HG03378 (cell line): ENCODE measurements around the gene DUOX1.

Experiments
- ATAC-seq: cut with Tn5 transposase; IDR thresholded peaks from one replicate; pipeline ENCODE4 v1.9.1; 2021; ENCODE audit warnings: mild to moderate bottlenecking, moderate library complexity; ENCODE audit not compliant: unreplicated experiment

DUOX1 gene

GRCh38 chr15:45105586-45105985 is 24.2 kb upstream of the DUOX1 start:
- no peak for ATAC-seq

GRCh38 chr15:45106002-45106790 is 23.6 kb upstream of the DUOX1 start:
- ATAC-seq: no peak

- no peak for ATAC-seq
These were observed 21.7 kb upstream of the DUOX1 start for GRCh38 chr15:45107941-45108630.

- no peak for ATAC-seq
These were observed 19.5 kb upstream of the DUOX1 start for GRCh38 chr15:45110256-45110820.

GRCh38 chr15:45111390-45112142 is 18.2 kb upstream of the DUOX1 start:
- no peak for ATAC-seq

- no peak for ATAC-seq
These were observed 17.6 kb upstream of the DUOX1 start for GRCh38 chr15:45112143-45112590.

- ATAC-seq: no peak
These were observed 17.0 kb upstream of the DUOX1 start for GRCh38 chr15:45112591-45113379.

- no peak for ATAC-seq
These were observed 16.3 kb upstream of the DUOX1 start for GRCh38 chr15:45113380-45113990.

- ATAC-seq: no peak
These were observed 15.6 kb upstream of the DUOX1 start, which contains the start of the genes DUOX2 and DUOXA2 for GRCh38 chr15:45114076-45114750. Gene DUOX2, minus strand, starts transcription at chr15:45114172. Its CDS starts 761 bp downstream, at chr15:45113411. Gene DUOXA2, plus strand, starts transcription at chr15:45114326. Its CDS starts 280 bp downstream, at chr15:45114606.

GRCh38 chr15:45114751-45115085 is 15.1 kb upstream of the DUOX1 start:
- no peak for ATAC-seq

GRCh38 chr15:45115312-45115820 is 14.4 kb upstream of the DUOX1 start:
- ATAC-seq: no peak

GRCh38 chr15:45116006-45116481 is 13.8 kb upstream of the DUOX1 start:
- no peak for ATAC-seq

GRCh38 chr15:45116482-45117307 is 13.1 kb upstream of the DUOX1 start:
- no peak for ATAC-seq

- ATAC-seq: peak; percentile 10
These were observed 12.3 kb upstream of the DUOX1 start for GRCh38 chr15:45117308-45118130.

GRCh38 chr15:45118131-45118588 is 11.6 kb upstream of the DUOX1 start:
- ATAC-seq: peak; percentile 93

- ATAC-seq: no peak
These were observed 10.8 kb upstream of the DUOX1 start for GRCh38 chr15:45118996-45119395.
